ENCODE results near the gene ZNF57. TPM values are rescaled to one million over a fixed set of nuclear protein-coding genes. Genes with fewer than 3 reads are reported as not detected.
A peak's percentile ranks its signal among the peaks of the same experiment; 100 is the strongest.

Gene ZNF57
- total and polyA plus RNA-seq, 9 of the 15 experiments (the other 6 are each of a cell fraction or from before 2014, with no cell fraction given), result 3.9 to 13.5 (median 7.8) TPM

GRCh38 chr19:2944403-2944774 is 43.7 kb downstream of the ZNF57 start (continued):
- TF ChIP-seq ZNF407 (IDR thresholded peaks at IDR 0.05; ENCODE audit: low read depth) (no peak), TCF3 (CRISPR knock-in tag; IDR thresholded peaks at IDR 0.05) (0 out of 2 replicates have a peak, but pooled peaks have one; percentile 6), THAP7 (CRISPR knock-in tag; IDR thresholded peaks at IDR 0.05) (no peak), ZNF24 (IDR thresholded peaks at IDR 0.05) (no peak), SMAD4 (CRISPR knock-in tag; conservative IDR thresholded peaks at IDR 0.05) (no peak), PHF20 (IDR thresholded peaks at IDR 0.05; ENCODE audit: partially characterized antibody) (peak; percentile 69), ZNF830 (CRISPR knock-in tag; IDR thresholded peaks at IDR 0.05) (0 out of 2 replicates have a peak, but pooled peaks have one; percentile 54), GABPB1 (CRISPR knock-in tag; IDR thresholded peaks at IDR 0.05) (0 out of 2 replicates have a peak, but pooled peaks have one; percentile 4), SREBF1 (IDR thresholded peaks at IDR 0.05; ENCODE audit: borderline replicate concordance, low read depth, low read length) (no peak), EP400 (IDR thresholded peaks at IDR 0.05) (no peak), TGIF2 (CRISPR knock-in tag; IDR thresholded peaks at IDR 0.05) (no peak), TCFL5 (CRISPR knock-in tag; conservative IDR thresholded peaks at IDR 0.05) (no peak), LARP7 (IDR thresholded peaks at IDR 0.05) (peak; percentile 22; the same call in 1 of the 2 replicates), DPF2 (IDR thresholded peaks at IDR 0.05) (0 out of 2 replicates have a peak, but pooled peaks have one; percentile 20), ARID1B (IDR thresholded peaks at IDR 0.05) (0 out of 2 replicates have a peak, but pooled peaks have one; percentile 7), SAFB (IDR thresholded peaks at IDR 0.05; ENCODE audit: borderline replicate concordance, low read depth, low read length) (peak; percentile 58; the same call in 1 of the 2 replicates), ZSCAN29 (IDR thresholded peaks at IDR 0.05) (no peak), ZNF143 (CRISPR knock-in tag; IDR thresholded peaks at IDR 0.05) (no peak), TRIM28 (IDR thresholded peaks at IDR 0.05) (no peak)
- TF ChIP-seq, protein P1, sequence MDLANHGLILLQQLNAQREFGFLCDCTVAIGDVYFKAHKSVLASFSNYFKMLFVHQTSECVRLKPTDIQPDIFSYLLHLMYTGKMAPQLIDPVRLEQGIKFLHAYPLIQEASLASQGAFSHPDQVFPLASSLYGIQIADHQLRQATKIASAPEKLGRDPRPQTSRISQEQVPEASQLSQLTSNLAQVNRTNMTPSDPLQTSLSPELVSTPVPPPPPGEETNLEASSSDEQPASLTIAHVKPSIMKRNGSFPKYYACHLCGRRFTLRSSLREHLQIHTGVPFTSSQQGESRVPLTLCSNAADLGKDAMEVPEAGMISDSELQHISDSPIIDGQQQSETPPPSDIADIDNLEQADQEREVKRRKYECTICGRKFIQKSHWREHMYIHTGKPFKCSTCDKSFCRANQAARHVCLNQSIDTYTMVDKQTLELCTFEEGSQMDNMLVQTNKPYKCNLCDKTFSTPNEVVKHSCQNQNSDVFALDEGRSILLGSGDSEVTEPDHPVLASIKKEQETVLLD (IDR thresholded peaks at IDR 0.05), result 0 out of 2 replicates have a peak, but pooled peaks have one; percentile 19

Data from K562 (cell line).